Measurements from ENCODE around the gene ATP8A1.

DNA sequence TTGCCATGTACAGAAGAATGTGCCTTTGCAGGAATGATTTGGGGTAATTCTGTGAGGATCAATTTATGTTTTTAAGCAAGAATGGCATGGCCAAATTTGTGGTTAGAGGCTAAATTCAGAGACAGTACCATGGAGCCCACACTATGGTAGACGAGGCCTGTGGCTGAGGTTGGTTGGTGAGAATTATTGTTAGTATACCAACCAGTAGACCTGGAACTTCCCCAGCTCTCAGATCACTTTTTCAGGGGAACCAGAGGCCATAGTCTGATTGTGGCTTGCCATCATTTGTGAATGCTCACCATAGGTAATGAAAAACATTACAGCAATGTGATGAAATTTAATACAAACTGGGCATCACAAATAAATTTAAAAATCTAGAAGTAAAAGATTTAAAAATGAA lies 203.3 kb downstream of the ATP8A1 start:
- TF ChIP-seq YY1 (IDR thresholded peaks at IDR 0.05; ENCODE audit: insufficient read depth, insufficient read length) (no peak), ZNF274 (IDR thresholded peaks at IDR 0.05; ENCODE audit: low read depth, low read length) (no peak)

All from NT2/D1 (cell line).